HCEC 1CT (cell line): ENCODE data around the gene HK3.
"Not testable (repeated sequence)": the region's sequence is repeated elsewhere in the genome, so short reads cannot be mapped to it uniquely, and the experiment has no call there.

Source experiments
- DNase-seq: peaks from one replicate; pipeline ENCODE4 v3.0.0-alpha.2; 2017

Gene HK3

GRCh38 chr5:176881816-176882566 is 17.2 kb downstream of the HK3 start:
- DNase-seq = no peak

- DNase-seq = no peak
Measured at GRCh38 chr5:176881021-176881749, 18.0 kb downstream of the HK3 start.

- no peak for DNase-seq
Measured at GRCh38 chr5:176880366-176881020, 18.7 kb downstream of the HK3 start.

- no peak for DNase-seq
Measured at GRCh38 chr5:176879663-176880361, 19.3 kb downstream of the HK3 start.

GRCh38 chr5:176878906-176879662 is 20.1 kb downstream of the HK3 start:
- DNase-seq = no peak

GRCh38 chr5:176878463-176878862 is 20.7 kb downstream of the HK3 start:
- DNase-seq = no peak

GRCh38 chr5:176877793-176878331 is 21.3 kb downstream of the HK3 start:
- DNase-seq = no peak

- DNase-seq = no peak
Measured at GRCh38 chr5:176876506-176877431, 22.4 kb downstream of the HK3 start.

- DNase-seq = no peak
Measured at GRCh38 chr5:176875783-176876505, 23.2 kb downstream of the HK3 start.

- DNase-seq = no peak
Measured at GRCh38 chr5:176875014-176875550, 24.1 kb downstream of the HK3 start.

GRCh38 chr5:176874198-176874780 is 24.9 kb downstream of the HK3 start:
- no peak for DNase-seq

GRCh38 chr5:176873541-176874172 is 25.5 kb downstream of the HK3 start:
- no peak for DNase-seq

GRCh38 chr5:176873011-176873410 is 26.1 kb downstream of the HK3 start:
- DNase-seq = not testable (repeated sequence)

GRCh38 chr5:176872586-176872985 is 26.6 kb downstream of the HK3 start:
- not testable (repeated sequence) for DNase-seq

GRCh38 chr5:176870644-176871043 is 28.5 kb downstream of the HK3 start:
- DNase-seq = not testable (repeated sequence)

GRCh38 chr5:176870110-176870591 is 29.0 kb downstream of the HK3 start:
- DNase-seq = peak; percentile 57

GRCh38 chr5:176869501-176870109 is 29.5 kb downstream of the HK3 start:
- no peak for DNase-seq

GRCh38 chr5:176868731-176869130 is 30.4 kb downstream of the HK3 start:
- no peak for DNase-seq
